Retinal pigment epithelial cell (primary cell): Measurements from ENCODE around the gene DTX3L.

Source experiments
- DNase-seq: peaks from one replicate; pipeline ENCODE4 v3.0.0-alpha.2; 2010; ENCODE audit warnings: low read depth
- H3K4me3 ChIP-seq: 2 replicates; pipeline ENCODE4 v1.5.1; 2011; ENCODE audit warnings: mild to moderate bottlenecking, low read length, control low read depth, moderate library complexity
- TF ChIP-seq, protein P1 (sequence below): conservative IDR thresholded peaks from 2 replicates; pipeline ENCODE4 v1.5.1; 2011; ENCODE audit warnings: low read depth, low read length, control low read depth, inconsistent platforms

The DTX3L gene

DNA sequence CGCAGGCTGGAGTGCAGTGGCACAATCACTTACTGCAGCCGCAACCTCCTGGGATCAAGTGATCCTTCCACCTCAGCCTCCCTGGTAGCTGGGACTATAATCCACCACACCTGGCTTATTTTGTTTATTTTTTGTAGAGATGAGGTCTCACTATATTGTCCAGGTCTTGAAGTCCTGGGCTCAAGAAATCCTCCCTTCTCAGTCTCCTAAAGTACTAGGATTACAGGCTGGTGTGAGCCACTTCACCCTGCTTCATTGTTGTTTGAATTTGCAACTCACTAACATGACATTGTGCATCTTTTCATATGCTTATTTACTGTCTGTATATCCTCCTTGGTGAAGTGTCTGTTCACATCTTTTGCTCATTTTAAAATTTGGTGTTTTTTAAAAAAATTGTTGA, 23.4 kb downstream of the DTX3L start:
- TF ChIP-seq, protein P1, sequence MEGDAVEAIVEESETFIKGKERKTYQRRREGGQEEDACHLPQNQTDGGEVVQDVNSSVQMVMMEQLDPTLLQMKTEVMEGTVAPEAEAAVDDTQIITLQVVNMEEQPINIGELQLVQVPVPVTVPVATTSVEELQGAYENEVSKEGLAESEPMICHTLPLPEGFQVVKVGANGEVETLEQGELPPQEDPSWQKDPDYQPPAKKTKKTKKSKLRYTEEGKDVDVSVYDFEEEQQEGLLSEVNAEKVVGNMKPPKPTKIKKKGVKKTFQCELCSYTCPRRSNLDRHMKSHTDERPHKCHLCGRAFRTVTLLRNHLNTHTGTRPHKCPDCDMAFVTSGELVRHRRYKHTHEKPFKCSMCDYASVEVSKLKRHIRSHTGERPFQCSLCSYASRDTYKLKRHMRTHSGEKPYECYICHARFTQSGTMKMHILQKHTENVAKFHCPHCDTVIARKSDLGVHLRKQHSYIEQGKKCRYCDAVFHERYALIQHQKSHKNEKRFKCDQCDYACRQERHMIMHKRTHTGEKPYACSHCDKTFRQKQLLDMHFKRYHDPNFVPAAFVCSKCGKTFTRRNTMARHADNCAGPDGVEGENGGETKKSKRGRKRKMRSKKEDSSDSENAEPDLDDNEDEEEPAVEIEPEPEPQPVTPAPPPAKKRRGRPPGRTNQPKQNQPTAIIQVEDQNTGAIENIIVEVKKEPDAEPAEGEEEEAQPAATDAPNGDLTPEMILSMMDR: no peak
- H3K4me3 ChIP-seq: no peak overlapping the region
- no peak for DNase-seq

DNA sequence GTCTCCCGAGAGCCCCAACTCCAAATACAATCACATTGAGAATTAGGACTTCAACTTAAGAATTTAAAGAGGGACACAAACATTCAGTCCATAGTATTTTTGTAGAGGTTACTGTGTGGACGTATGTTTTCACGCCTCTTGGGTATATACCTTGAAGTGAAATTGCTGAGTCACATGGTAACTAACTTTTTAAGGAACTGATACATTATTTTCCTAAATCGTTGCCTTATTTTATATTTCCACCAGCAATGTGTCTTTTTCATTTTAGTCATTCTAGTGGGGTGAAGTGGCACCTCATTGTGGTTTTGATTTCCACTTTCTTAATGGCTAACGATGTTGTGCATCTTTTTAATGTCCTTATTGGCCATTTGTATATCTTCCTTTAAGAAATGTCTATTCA, 25.2 kb downstream of the DTX3L start:
- H3K4me3 ChIP-seq: no peak overlapping the region
- no peak for DNase-seq
- TF ChIP-seq, protein P1: no peak

DNA sequence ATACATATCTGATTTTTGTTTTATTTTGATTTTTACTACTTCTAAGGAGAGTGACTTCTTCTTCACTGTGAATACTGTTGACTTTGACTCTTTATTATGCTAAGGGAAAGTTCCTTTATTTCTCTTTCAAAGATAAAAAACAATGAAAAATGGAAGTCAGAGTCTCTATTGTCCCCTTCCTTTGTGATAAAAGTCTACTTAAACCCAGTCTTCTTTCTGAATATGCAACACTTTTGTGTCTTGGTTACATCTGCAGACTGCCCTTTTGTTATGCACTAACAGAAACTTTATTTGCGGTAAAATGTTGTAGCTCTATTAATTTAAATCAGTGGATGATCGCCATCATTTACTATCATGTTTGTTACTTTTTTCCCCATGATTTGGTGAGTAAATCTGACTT, 26.5 kb downstream of the DTX3L start:
- DNase-seq: no peak
- TF ChIP-seq, protein P1: no peak
- H3K4me3 ChIP-seq: no peak overlapping the region

DNA sequence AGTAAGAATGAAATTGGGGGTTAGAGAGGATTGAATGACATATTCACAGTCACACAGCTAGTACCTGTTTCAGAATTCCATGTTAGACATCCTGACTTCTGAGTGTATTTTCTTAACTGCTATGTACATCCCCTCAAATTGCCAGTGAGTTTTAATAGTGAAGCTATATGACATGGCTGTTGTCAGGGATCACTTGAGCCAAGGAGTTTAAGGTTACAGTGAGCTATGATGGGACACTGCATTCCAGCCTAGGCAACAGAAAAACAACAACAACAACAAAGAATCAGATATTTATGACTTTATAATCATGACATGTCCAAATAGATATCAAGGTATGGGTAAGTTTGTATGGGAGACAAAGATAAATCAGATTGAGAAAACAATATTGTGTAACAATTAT, 29.9 kb downstream of the DTX3L start:
- no peak overlapping the region for H3K4me3 ChIP-seq
- TF ChIP-seq, protein P1: no peak
- DNase-seq: no peak

DNA sequence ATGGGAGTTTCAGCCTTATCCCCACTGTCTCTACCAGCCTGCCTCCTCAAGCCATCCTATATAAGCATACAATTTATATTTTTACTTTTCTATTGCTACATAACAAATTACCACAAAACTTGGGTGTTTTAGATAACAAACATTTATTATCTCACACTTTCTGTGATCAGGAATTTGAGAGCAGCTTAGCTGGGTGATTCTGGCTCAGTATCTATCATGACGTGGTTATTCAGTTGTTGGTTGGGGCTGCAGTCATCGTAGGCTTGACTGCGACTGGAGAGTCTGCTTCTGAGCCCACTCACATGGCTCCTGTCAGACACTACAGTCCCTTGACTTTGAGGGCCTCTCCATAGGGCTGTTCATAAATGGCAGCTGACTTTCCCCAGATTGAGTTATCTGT, 34.0 kb downstream of the DTX3L start:
- H3K4me3 ChIP-seq: no peak overlapping the region
- TF ChIP-seq, protein P1: no peak
- no peak for DNase-seq

DNA sequence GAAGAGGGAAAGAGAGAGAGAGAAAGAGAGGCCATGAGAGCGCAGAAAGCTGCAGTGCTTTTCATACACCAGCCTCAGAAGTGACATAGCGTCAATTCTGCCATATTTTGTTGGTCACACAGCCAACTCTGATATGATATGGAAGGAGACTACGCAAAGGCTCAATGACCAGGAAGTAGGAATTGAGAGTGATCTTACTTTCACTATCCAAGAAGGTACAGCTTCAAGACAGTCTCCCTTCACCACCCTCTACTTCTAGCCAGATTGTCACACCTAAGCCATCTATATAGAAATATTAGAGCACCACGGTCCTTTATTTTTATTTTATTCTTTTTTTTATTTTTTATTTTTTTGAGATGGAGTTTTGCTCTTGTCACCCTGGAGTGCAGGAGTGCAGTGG, 34.4 kb downstream of the DTX3L start:
- no peak overlapping the region for H3K4me3 ChIP-seq
- TF ChIP-seq, protein P1: no peak
- DNase-seq: no peak

DNA sequence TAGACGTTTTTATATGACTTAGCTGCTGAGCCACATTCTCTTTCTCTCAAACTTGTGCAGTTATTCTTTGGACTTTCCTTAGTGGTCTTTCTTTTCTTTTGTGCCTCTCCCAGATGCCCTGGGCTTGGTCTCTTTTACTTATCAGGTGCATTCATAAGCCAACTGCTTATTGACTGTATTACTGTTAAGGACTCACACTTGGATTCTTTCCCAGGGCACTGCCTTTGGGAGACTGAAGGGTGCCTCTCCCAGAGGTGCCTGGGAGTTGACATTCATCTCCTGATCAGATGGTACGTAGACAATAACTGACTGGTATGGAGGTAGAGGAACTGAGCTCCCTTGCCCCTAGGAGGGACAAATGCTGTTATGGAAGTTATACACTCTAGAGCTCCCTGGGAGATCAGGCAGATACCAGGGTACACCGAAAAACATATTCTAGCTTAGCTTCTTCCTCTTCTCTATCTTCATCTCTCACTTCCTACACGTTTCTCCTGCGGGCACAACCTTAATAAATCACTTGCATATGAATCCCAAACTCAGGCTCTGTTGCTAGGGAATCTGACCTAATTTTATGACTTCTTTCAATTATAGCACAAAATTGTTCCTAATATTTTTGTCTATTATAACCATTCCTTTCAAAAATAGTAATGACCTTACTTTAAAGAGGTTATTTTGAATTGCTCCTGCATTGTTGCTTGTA, 38.0 kb downstream of the DTX3L start:
- TF ChIP-seq, protein P1: no peak
- no peak overlapping the region for H3K4me3 ChIP-seq

More for the DNA sequence above, 38.0 kb downstream of the DTX3L start:
- DNase-seq: no peak
